D721Med (cell line): ENCODE data around the gene ZNF438.

Source experiments
- DNase-seq: peaks from one replicate; pipeline ENCODE4 v3.0.0; 2011; ENCODE audit warnings: low spot score; ENCODE audit not compliant: insufficient read length
- FAIRE-seq: peaks from 2 replicates; lab custom pipeline; 2011; peaks lifted over from hg19 to GRCh38; lab: Jason Lieb, UNC
- CTCF ChIP-seq: IDR thresholded peaks from 2 replicates; pipeline ENCODE4 v1.5.1; 2012; ENCODE audit warnings: mild to moderate bottlenecking, control low read depth; ENCODE audit not compliant: insufficient read depth; ENCODE audit errors: missing control alignments

ZNF438 gene

DNA sequence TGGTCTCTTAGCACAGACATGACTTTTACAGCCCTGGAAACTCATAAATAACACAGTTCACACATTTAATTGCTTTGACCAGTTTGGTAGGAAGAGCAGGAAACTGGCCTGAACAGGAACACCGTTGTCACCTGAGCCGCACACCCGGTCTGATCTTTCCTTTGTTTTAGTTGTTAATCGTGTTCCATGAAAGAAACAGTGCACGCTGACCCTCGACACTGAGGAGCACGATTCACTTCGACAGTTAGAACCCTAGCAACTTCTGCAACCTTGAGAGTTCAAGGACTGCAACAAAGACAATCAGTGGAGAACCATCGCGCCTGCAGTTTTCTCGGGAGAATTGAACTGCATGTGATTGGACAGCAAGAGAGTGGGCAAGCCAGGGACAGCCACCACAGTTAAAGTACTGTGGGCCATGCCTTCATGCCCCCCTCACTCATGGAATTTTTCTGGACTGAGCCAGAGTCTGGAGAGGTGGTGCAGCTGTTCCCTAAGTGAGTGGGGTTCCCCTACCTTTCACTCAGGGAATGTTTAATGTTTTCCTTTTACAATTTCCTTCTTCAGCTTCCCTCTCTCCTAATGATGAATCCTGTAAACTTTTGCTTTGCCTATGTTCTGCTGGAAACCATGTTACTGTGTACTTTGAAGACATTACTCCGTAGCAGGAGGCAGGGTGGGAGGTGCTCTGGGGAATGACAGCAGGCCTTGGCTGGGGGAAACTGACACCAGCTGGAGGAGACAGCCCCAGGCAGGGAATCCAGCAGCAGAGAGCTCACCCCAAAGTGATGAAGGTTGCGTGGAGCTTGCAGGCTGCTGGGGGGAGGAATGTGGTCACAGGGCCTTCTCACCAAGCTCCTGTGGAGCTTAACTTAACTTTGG lies 198.7 kb downstream of the ZNF438 start:
- FAIRE-seq = no peak
- no peak for DNase-seq
- no peak for TF ChIP-seq CTCF

- TF ChIP-seq CTCF = no peak
- FAIRE-seq (no peak), DNase-seq (no peak)
Measured at GRCh38 chr10:30832001-30832748, 199.5 kb downstream of the ZNF438 start.

DNA sequence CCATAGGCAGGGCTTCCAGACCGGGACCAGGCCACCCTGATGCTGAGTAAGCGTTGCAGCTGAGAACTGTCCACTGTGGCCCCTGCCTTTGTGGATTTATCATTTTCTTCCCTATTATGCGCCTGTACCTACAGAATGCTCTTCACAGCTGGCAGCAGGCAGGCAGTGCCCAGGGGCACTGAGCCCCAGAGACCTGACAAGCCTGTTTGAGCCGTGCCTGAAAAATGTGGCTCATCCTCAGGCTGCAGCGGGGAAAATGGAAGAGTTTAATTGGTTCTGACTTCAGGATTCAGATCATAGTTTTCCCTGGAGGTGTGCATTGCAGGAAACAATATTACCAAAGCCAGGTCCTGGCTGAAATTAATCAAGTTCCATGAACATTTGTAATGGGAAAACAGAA lies 200.2 kb downstream of the ZNF438 start:
- no peak for FAIRE-seq

GRCh38 chr10:30830315-30831230 lies 201.1 kb downstream of the ZNF438 start:
- no peak for TF ChIP-seq CTCF
- no peak for DNase-seq
- FAIRE-seq = no peak

More for the DNA sequence above, 200.2 kb downstream of the ZNF438 start:
- DNase-seq = no peak
- no peak for TF ChIP-seq CTCF

DNA sequence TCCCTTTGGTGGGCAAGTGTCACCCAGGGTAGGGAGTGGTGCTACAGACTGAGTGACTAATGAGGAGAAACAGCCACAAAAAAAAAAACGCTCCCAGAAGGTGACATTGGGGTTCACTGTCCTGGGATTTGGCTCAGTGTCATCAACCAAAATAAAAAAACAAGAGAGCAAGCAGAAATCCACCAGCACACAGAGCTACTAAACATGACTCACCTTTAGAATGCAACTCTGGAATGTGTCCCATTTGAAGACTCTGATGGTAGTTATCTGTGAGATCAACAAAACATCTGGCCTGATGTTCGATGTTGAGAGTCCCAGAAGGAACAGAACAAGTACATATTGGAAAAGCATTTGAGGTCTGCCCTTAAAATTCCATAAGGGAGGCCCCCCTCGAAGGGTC lies 201.8 kb downstream of the ZNF438 start:
- DNase-seq (no peak), FAIRE-seq (no peak)
- no peak for TF ChIP-seq CTCF

GRCh38 chr10:30828680-30829079 lies 203.0 kb downstream of the ZNF438 start:
- DNase-seq = no peak

More at GRCh38 chr10:30828680-30829079, 203.0 kb downstream of the ZNF438 start:
- no peak for FAIRE-seq
- no peak for TF ChIP-seq CTCF
